CD4-positive, alpha-beta T cell (primary cell): ENCODE results near the gene MYO3A. TPM values are rescaled to one million over a fixed set of nuclear protein-coding genes. Genes with fewer than 3 reads are reported as not detected.

Experiments
- ATAC-seq: fragments of 200-7000 bp; cut with Tn5 transposase; one replicate; pipeline ENCODE4 v1.10.0; 2022; ENCODE audit warnings: mild to moderate bottlenecking; ENCODE audit not compliant: poor library complexity
- CTCF ChIA-PET: fragments of 350-600 bp; sonication (Branson Sonifier 250); formaldehyde crosslinking; loops from one replicate; lab custom pipeline; 2021; ENCODE audit warnings: antibody characterized with exemption, inconsistent platforms; lab: Charles Lee
- POLR2A ChIA-PET: fragments of 350-600 bp; sonication (Branson Sonifier 250); formaldehyde crosslinking; loops from one replicate; lab custom pipeline; 2021; ENCODE audit warnings: antibody characterized with exemption, inconsistent platforms; lab: Charles Lee
- DNase-seq, 14 experiments: peaks; one replicate each; pipeline ENCODE4 v3.0.0-alpha.2; 2013 to 2020; ENCODE audit warnings: mixed read lengths in 2 of 14
- H3K27ac ChIP-seq, 2 donors: one replicate each; pipeline versions ENCODE4 v1.5.1 to v1.7.0; 2013; ENCODE audit warnings: low read length in 2 of 2, low read depth in 1 of 2, mild to moderate bottlenecking in 1 of 2
- H3K27me3 ChIP-seq, 2 experiments: 1 replicate in 1 of 2; 2 replicates in 1 of 2; pipeline versions ENCODE4 v1.6.1 to v1.7.0; 2013; ENCODE audit warnings: low read length in 2 of 2, control low read depth in 1 of 2, mild to moderate bottlenecking in 1 of 2, moderate library complexity in 1 of 2; ENCODE audit not compliant: insufficient read depth in 2 of 2, control insufficient read depth in 1 of 2
- H3K36me3 ChIP-seq: one replicate; pipeline ENCODE4 v1.6.1; 2013; ENCODE audit warnings: low read length, control low read depth; ENCODE audit not compliant: insufficient read depth
- H3K4me1 ChIP-seq: one replicate; pipeline ENCODE4 v1.6.1; 2013; ENCODE audit warnings: low read length, control low read depth; ENCODE audit not compliant: insufficient read depth
- H3K4me3 ChIP-seq: one replicate; pipeline ENCODE4 v1.5.1; 2013; ENCODE audit warnings: mild to moderate bottlenecking, low read length, moderate library complexity
- H3K9me3 ChIP-seq, 2 experiments: 1 replicate in 1 of 2; 2 replicates in 1 of 2; pipeline versions ENCODE4 v1.6.1 to v1.7.0; 2013; ENCODE audit warnings: low read length in 2 of 2, mild to moderate bottlenecking in 2 of 2, control low read depth in 1 of 2, moderate library complexity in 1 of 2; ENCODE audit not compliant: control insufficient read depth in 1 of 2, insufficient read depth in 1 of 2
- H3K27ac Mint-ChIP-seq: one replicate; pipeline ENCODE4 v1.8.0; 2020; ENCODE audit warnings: mixed read lengths
- H3K27me3 Mint-ChIP-seq: one replicate; pipeline ENCODE4 v1.8.0; 2021; ENCODE audit warnings: mixed read lengths
- H3K36me3 Mint-ChIP-seq: one replicate; pipeline ENCODE4 v1.8.0; 2021; ENCODE audit warnings: low read depth, mixed read lengths
- H3K4me1 Mint-ChIP-seq: one replicate; pipeline ENCODE4 v1.8.0; 2021; ENCODE audit warnings: low read depth, mixed read lengths
- H3K4me3 Mint-ChIP-seq: one replicate; pipeline ENCODE4 v1.8.0; 2020; ENCODE audit warnings: mild to moderate bottlenecking, mixed read lengths
- H3K9me3 Mint-ChIP-seq: one replicate; pipeline ENCODE4 v1.8.0; 2020; ENCODE audit warnings: mixed read lengths
- CTCF ChIP-seq: fragments of 200-600 bp; IDR thresholded peaks from one replicate; pipeline ENCODE4 v1.8.0; 2022; ENCODE audit warnings: antibody characterized with exemption, mild to moderate bottlenecking
- intact Hi-C, 2 experiments: fragments of 100-400 bp; cut with DNase I in 1 of 2; cut with micrococcal nuclease in 1 of 2; formaldehyde crosslinking; loops; one replicate each; pipeline versions ENCODE4 v1.15.1 to v1.9.0; 2023 to 2025; cut with DNase I, micrococcal nuclease
- total RNA-seq, 174 experiments: library from RNA in 2 of 174; stranded (reverse) in 2 of 174; gene quantifications; one replicate each; pipeline ENCODE4 v1.2.3 and lab custom pipeline; 2021 to 2026

The MYO3A gene
- total RNA-seq, 2 experiments from 2014 or later, result not detected

GRCh38 chr10:26214551-26215395 lies 280.7 kb downstream of the MYO3A start:
- ATAC-seq (no peak), DNase-seq (no peak)
- H3K27ac Mint-ChIP-seq, result no peak overlapping the region
- H3K9me3 ChIP-seq, result peaks cover 0 to 23% of the 10 kb centered on the region in 2 experiments
- H3K36me3 Mint-ChIP-seq, result no peaks in the 10 kb centered on the region
- H3K4me3 ChIP-seq, result peak overlapping the region; percentile 5
- POLR2A ChIA-PET, result no interaction called here
- H3K4me1 ChIP-seq, result peaks cover 29% of the 10 kb centered on the region
- H3K36me3 ChIP-seq, result no peaks in the 10 kb centered on the region
- peaks cover 77% of the 10 kb centered on the region for H3K27me3 Mint-ChIP-seq
- intact Hi-C loops, result loop anchor here in 1 of 2 experiments (10.0 kb wide), 1 partner anchor 60 kb away; no protein-coding TSS in a partner anchor
- H3K27me3 ChIP-seq, result peaks cover 65 to 94% of the 10 kb centered on the region in 2 experiments
- CTCF ChIA-PET, result no interaction called here
- peak overlapping the region; percentile 23 for H3K4me3 Mint-ChIP-seq
- peaks cover 25% of the 10 kb centered on the region for H3K4me1 Mint-ChIP-seq
- no peaks in the 10 kb centered on the region for H3K9me3 Mint-ChIP-seq
- no peak overlapping the region for H3K27ac ChIP-seq
- TF ChIP-seq CTCF, result no peak

- DNase-seq (no peak), ATAC-seq (no peak)
- H3K27me3 Mint-ChIP-seq, result peaks cover 84% of the 10 kb centered on the region
- ChIA-PET CTCF (no interaction called here), POLR2A (no interaction called here)
- H3K27ac Mint-ChIP-seq, result no peak overlapping the region
- no peaks in the 10 kb centered on the region for H3K36me3 Mint-ChIP-seq
- peaks cover 65 to 97% of the 10 kb centered on the region in 2 experiments for H3K27me3 ChIP-seq
- H3K9me3 ChIP-seq, result peaks cover 0 to 23% of the 10 kb centered on the region in 2 experiments
- peak overlapping the region; percentile 44 for H3K4me3 Mint-ChIP-seq
- no peak for TF ChIP-seq CTCF
- H3K4me1 ChIP-seq, result peaks cover 29% of the 10 kb centered on the region
- no peak overlapping the region for H3K27ac ChIP-seq
- peaks cover 25% of the 10 kb centered on the region for H3K4me1 Mint-ChIP-seq
- intact Hi-C loops, result loop anchor here in 1 of 2 experiments (10.0 kb wide), 1 partner anchor 59 kb away; no protein-coding TSS in a partner anchor
- H3K4me3 ChIP-seq, result peak overlapping the region; percentile 5
- H3K36me3 ChIP-seq, result no peaks in the 10 kb centered on the region
- H3K9me3 Mint-ChIP-seq, result no peaks in the 10 kb centered on the region
Observed at GRCh38 chr10:26215396-26215934, 281.4 kb downstream of the MYO3A start.

GRCh38 chr10:26215935-26216584 lies 282.0 kb downstream of the MYO3A start:
- Mint-ChIP-seq H3K27me3 (peaks cover 90% of the 10 kb centered on the region), H3K27ac (no peak overlapping the region), H3K4me3 (peak overlapping the region; percentile 43), H3K36me3 (no peaks in the 10 kb centered on the region), H3K9me3 (no peaks in the 10 kb centered on the region), H3K4me1 (peaks cover 25% of the 10 kb centered on the region)
- H3K4me3 ChIP-seq, result no peak overlapping the region
- H3K27me3 ChIP-seq, result peaks cover 65 to 97% of the 10 kb centered on the region in 2 experiments
- intact Hi-C loops, result loop anchor here in 1 of 2 experiments (10.0 kb wide), 1 partner anchor 59 kb away; no protein-coding TSS in a partner anchor
- TF ChIP-seq CTCF, result no peak
- ATAC-seq, result no peak
- DNase-seq, result peak in 2 of 14 experiments; percentile 2
- POLR2A ChIA-PET, result no interaction called here
- H3K36me3 ChIP-seq, result no peaks in the 10 kb centered on the region
- H3K27ac ChIP-seq, result no peak overlapping the region
- CTCF ChIA-PET, result no interaction called here
- peaks cover 29% of the 10 kb centered on the region for H3K4me1 ChIP-seq
- peaks cover 0 to 23% of the 10 kb centered on the region in 2 experiments for H3K9me3 ChIP-seq
